Uterus (tissue), 4 donors: Measurements from ENCODE around the gene DGKI. TPM values are rescaled to one million over a fixed set of nuclear protein-coding genes. Genes with fewer than 3 reads are reported as not detected.

Experiments used
- DNase-seq, 2 donors: peaks; one replicate each; pipeline ENCODE4 v3.0.0-alpha.2; 2019 to 2020
- H3K27ac ChIP-seq, 2 donors: fragments of 200-600 bp; sonication (generic); 1 replicate in 1 of 2; 2 replicates in 1 of 2; pipeline ENCODE4 v1.5.1; 2016 to 2018
- H3K27me3 ChIP-seq, 2 donors: fragments of 200-600 bp; sonication (generic); one replicate each; pipeline ENCODE4 v1.5.1; 2018 to 2019; ENCODE audit warnings: control low read depth in 1 of 2
- H3K36me3 ChIP-seq, 2 donors: fragments of 200-600 bp; sonication (generic); one replicate each; pipeline ENCODE4 v1.5.1; 2019; ENCODE audit warnings: control low read depth in 1 of 2
- H3K4me1 ChIP-seq, 2 donors: fragments of 200-600 bp; sonication (generic); one replicate each; pipeline ENCODE4 v1.5.1; 2018 to 2019; ENCODE audit warnings: control low read depth in 1 of 2
- H3K4me3 ChIP-seq, 2 donors: fragments of 200-600 bp; sonication (generic); 1 replicate in 1 of 2; 2 replicates in 1 of 2; pipeline ENCODE4 v1.5.1; 2018 to 2019; ENCODE audit warnings: mild to moderate bottlenecking in 1 of 2
- H3K9me3 ChIP-seq, 2 donors: fragments of 200-600 bp; sonication (generic); one replicate each; pipeline ENCODE4 v1.5.1; 2019; ENCODE audit warnings: control low read depth in 1 of 2
- CTCF ChIP-seq, 4 experiments: fragments of 200-600 bp in 2 of 4; fragments of 450-650 bp in 2 of 4; sonication (generic) in 2 of 4; IDR thresholded peaks; one replicate each; pipeline ENCODE4 v1.5.1; 2016 to 2019; ENCODE audit warnings: antibody characterized with exemption in 4 of 4, mild to moderate bottlenecking in 2 of 4, moderate library complexity in 1 of 4
- POLR2A ChIP-seq, 2 donors: fragments of 450-650 bp; IDR thresholded peaks; one replicate each; pipeline ENCODE4 v1.6.1; 2016; ENCODE audit warnings: antibody characterized with exemption in 2 of 2, mild to moderate bottlenecking in 1 of 2, moderate library complexity in 1 of 2
- intact Hi-C: fragments of 100-400 bp; cut with DNase I; formaldehyde crosslinking; loops from one replicate; pipeline ENCODE4 v1.15.1; 2023; ENCODE audit warnings: low total_unique reads
- total RNA-seq, 4 donors: library from RNA; depleted of rRNA in 3 of 4; stranded (reverse); fragments of >200 nt in 3 of 4; gene quantifications; one replicate each; pipeline versions ENCODE4 v1.1.0 to v1.2.4, GENCODE V29; 2014 to 2023
- donor health status: DM: yes; HTN: yes; CAD: no.

Gene DGKI
- total RNA-seq, 4 donors from 2014 or later = 1.0 to 8.5 (median 4.1) TPM

GRCh38 chr7:137480824-137481365 is 365.9 kb downstream of the DGKI start:
- no peak for TF ChIP-seq POLR2A (IDR thresholded peaks at IDR 0.05)
- no peak for TF ChIP-seq CTCF (IDR thresholded peaks at IDR 0.05)
- no peaks in the 10 kb centered on the region for H3K4me1 ChIP-seq
- no peak overlapping the region for H3K4me3 ChIP-seq
- no peaks in the 10 kb centered on the region for H3K36me3 ChIP-seq
- DNase-seq = no peak
- H3K9me3 ChIP-seq = no peaks in the 10 kb centered on the region
- no peaks in the 10 kb centered on the region for H3K27me3 ChIP-seq
- intact Hi-C loops = no loop called here
- no peak overlapping the region for H3K27ac ChIP-seq

- H3K4me1 ChIP-seq = no peaks in the 10 kb centered on the region
- intact Hi-C loops = no loop called here
- no peak for TF ChIP-seq POLR2A (IDR thresholded peaks at IDR 0.05)
- no peak for TF ChIP-seq CTCF (IDR thresholded peaks at IDR 0.05)
- no peaks in the 10 kb centered on the region for H3K36me3 ChIP-seq
- DNase-seq = no peak
- no peaks in the 10 kb centered on the region for H3K9me3 ChIP-seq
- H3K4me3 ChIP-seq = no peak overlapping the region
- no peaks in the 10 kb centered on the region for H3K27me3 ChIP-seq
- no peak overlapping the region for H3K27ac ChIP-seq
Measured at GRCh38 chr7:137480401-137480800, 366.4 kb downstream of the DGKI start.

GRCh38 chr7:137476937-137477336 is 369.8 kb downstream of the DGKI start:
- no peaks in the 10 kb centered on the region for H3K9me3 ChIP-seq
- H3K36me3 ChIP-seq = no peaks in the 10 kb centered on the region
- TF ChIP-seq POLR2A (IDR thresholded peaks at IDR 0.05) (no peak), CTCF (IDR thresholded peaks at IDR 0.05) (no peak)
- DNase-seq = no peak
- H3K4me1 ChIP-seq = no peaks in the 10 kb centered on the region
- H3K27ac ChIP-seq = no peak overlapping the region
- H3K4me3 ChIP-seq = no peak overlapping the region
- no peaks in the 10 kb centered on the region for H3K27me3 ChIP-seq
- intact Hi-C loops = no loop called here

- no peak for TF ChIP-seq POLR2A (IDR thresholded peaks at IDR 0.05)
- TF ChIP-seq CTCF (IDR thresholded peaks at IDR 0.05) = no peak
- Histone ChIP-seq H3K4me3 (no peak overlapping the region), H3K36me3 (no peaks in the 10 kb centered on the region), H3K27ac (no peak overlapping the region), H3K9me3 (no peaks in the 10 kb centered on the region), H3K4me1 (no peaks in the 10 kb centered on the region), H3K27me3 (no peaks in the 10 kb centered on the region)
- intact Hi-C loops = no loop called here
- no peak for DNase-seq
Measured at GRCh38 chr7:137475966-137476365, 370.8 kb downstream of the DGKI start.

- Histone ChIP-seq H3K36me3 (no peaks in the 10 kb centered on the region), H3K27ac (no peak overlapping the region), H3K9me3 (no peaks in the 10 kb centered on the region), H3K27me3 (no peaks in the 10 kb centered on the region), H3K4me3 (no peak overlapping the region), H3K4me1 (no peaks in the 10 kb centered on the region)
- DNase-seq = no peak
- intact Hi-C loops = no loop called here
- TF ChIP-seq POLR2A (IDR thresholded peaks at IDR 0.05) = no peak
- TF ChIP-seq CTCF (IDR thresholded peaks at IDR 0.05) = no peak
Measured at GRCh38 chr7:137474540-137475026, 372.2 kb downstream of the DGKI start.
